Stimulated activated CD8-positive, alpha-beta memory T cell treated with anti-CD3 and anti-CD28 coated beads, Interleukin-4, amount 100 ng/mL, for 48 hours (primary cell): ENCODE results near the gene OPRL1.

Experiments
- DNase-seq: peaks from one replicate; pipeline ENCODE4 v3.0.0-alpha.2; 2020

Gene OPRL1

GRCh38 chr20:64080013-64080812, at the start of gene OPRL1:
OPRL1 (plus strand) TSS chr20:64080082; CDS start chr20:64092721, 12,639 bp downstream.
- DNase-seq, result no peak

- DNase-seq, result no peak
These were observed 49.3 kb upstream of the OPRL1 start for GRCh38 chr20:64030371-64031134.

GRCh38 chr20:64031822-64032314, 48.0 kb upstream of the OPRL1 start:
- DNase-seq, result no peak

DNA sequence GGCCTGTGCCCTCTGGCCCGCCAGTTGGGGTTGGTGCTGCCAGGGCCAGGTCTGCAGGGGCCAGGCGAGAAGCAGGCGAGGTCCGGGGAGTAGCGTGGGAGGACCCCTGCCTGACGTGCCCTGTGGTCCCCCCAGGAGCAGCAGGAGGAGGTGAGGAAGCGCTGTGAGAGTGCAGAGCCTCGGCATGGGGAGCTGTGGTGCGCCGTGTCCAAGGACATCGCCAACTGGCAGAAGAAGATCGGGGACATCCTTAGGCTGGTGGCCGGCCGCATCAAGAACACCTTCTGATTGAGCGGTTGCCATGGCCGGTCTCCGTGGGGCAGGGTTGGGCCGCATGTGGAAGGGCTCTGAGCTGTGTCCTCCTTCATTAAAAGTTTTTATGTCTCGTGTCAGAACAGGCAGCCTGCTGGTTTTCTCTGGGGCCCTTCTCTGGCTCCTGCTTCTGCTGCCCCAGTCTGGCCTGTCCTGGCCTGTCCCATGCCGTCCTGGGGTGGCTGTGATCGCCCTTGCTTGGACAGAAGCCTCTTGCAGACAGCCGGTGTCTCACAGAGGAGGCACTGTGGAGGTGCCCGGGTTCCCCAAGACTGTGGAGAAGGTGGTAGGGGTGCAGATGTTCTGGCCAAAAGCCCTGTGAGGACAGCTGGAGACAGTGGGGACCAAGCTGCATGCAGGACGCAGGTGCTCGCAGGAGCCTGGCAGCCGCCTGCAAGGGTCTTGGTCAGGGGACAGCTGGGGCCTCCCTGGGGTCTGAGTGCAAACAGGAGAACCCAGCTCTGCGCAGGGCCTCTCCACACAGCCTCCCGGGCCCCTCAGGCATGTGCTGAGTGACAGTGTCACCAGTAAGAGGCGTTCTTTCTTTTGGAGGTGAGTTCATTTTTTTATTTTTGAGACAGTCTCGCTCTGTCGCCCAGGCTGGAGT, 46.9 kb upstream of the OPRL1 start:
- DNase-seq, result no peak

DNA sequence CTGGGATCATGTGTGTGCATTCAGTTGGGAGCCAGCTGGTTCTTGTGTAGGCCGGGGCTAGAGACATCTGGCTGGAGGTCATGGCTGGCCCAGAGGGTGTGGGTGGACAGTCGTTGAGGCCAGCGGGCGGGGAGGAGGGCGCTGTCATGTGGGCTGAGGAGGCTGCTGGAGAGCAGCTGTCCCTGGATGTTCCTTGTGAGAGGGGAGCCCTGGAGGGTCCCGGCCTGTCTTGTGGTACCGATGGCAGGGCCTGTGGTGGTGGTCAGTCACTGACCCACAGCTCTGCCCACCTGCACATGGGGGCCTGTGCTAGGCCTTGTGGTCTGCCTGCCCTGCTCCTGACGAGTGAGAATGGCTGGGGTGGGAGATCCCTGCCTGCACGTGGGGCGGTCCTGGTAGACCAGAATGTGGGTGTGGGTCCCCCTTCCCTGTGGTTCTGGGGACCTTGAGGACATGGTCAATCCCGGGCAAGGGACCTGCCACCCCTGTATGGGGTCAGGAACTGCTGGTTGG, 45.8 kb upstream of the OPRL1 start:
- DNase-seq, result no peak

GRCh38 chr20:64035066-64035932, 44.6 kb upstream of the OPRL1 start:
- DNase-seq, result peak; percentile 68

DNA sequence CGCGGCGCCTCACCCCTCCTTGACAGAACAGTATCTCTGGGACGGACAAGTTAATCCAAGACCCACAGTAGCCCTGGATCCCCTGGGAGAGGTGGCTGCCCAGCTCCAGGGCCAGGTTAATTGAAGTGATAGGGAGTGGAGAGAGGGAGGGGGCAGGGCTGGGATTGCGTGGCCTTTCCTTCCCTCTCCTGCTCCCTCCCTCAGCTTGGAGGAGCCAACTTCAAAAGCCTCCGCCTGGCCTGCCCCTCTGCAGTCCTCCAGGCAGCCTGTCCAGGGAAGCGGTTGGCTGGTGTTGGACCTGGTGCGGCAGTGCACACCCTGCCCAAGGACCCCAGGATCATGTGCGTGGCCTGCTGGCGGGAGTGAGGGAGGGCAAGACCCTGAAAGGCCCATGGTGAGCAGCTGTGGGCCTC, 43.9 kb upstream of the OPRL1 start, which contains the start of gene C20orf204:
Gene C20orf204 (plus strand): TSS at position 250 of the 413 bp plus-strand sequence. CDS start 142 bp downstream, at position 392.
- DNase-seq, result no peak

GRCh38 chr20:64036346-64037198, 43.3 kb upstream of the OPRL1 start:
- DNase-seq, result peak; percentile 68

DNA sequence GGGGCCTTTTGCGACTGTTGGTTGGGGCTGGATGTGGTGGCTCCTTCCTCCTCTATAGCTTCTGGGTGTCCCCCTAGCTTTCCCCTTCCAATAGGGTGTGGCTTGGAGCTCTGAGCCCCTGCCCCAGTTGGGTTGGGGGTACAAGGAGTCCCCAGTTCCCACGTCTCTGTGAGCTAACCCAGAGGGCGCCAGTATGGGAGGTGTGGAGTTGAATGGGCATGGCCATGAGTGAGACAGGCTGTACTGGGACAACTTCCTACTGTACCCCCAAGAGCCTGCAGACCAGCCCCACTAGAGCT, 42.7 kb upstream of the OPRL1 start:
- DNase-seq, result no peak

- DNase-seq, result no peak
These were observed 42.2 kb upstream of the OPRL1 start for GRCh38 chr20:64037498-64038213.

DNA sequence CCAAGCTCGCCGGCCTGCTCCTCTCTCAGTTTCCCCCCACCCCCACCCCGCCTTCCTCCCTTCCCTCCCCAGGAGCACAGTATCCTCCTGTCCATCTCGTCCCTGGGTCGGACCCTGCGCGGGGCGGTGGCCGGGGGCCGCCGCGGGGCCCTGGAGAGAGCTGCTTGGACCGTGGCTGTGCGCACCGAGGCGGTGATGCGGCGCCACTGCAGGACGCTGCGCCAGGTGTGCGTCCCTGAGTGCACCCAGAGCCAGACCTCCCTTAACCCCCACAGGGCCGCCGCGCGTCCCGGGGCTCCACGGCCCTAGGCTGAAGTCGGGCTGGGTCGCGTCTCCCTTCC, 41.7 kb upstream of the OPRL1 start:
- DNase-seq, result no peak

DNA sequence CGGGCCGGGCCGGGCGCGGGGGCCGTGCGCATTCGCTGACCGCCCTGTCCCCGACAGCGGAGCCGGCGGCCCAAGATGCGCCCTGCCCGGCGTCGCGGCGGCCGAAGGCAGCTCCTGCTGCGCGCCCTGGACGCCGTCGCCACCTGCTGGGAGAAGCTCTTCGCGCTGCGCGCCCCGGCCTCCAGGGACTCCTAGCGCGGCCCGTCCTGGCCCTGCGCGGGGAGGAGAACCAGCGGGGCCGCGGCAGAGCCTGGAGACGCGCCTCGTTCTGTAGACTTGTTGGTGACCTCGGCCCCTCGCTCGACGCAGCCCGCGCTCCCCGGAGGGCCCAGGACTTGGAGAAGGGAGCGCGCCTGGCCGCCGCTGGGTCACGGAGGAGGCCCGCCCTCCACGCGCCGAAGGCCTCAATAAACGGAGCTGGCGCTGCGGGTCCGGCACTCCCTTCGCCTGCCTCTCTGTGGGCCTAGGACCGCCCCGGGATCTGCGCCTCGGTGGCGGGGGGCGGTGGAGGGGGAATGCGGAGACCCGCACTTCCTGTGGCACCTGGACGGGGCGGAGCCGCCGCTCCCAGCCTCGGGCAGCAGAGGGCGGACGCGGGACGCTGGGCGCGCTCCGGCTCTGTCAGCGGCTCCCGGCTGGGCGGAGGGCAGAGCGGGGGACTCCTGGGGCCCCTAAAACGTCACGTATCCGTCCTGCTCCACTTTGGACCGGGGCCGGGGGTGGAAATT, 41.2 kb upstream of the OPRL1 start:
- DNase-seq, result peak; percentile 85

- DNase-seq, result no peak
These were observed 40.4 kb upstream of the OPRL1 start for GRCh38 chr20:64039293-64040160.

- no peak for DNase-seq
These were observed 39.4 kb upstream of the OPRL1 start for GRCh38 chr20:64040231-64041039.

- no peak for DNase-seq
These were observed 38.7 kb upstream of the OPRL1 start for GRCh38 chr20:64041040-64041780.

GRCh38 chr20:64041781-64042053, 38.2 kb upstream of the OPRL1 start:
- DNase-seq, result no peak
